Thyroid gland (tissue), 4 donors: ENCODE results near the gene GET4.

Source experiments
- POLR2A ChIP-seq, 2 donors: fragments of 450-650 bp; IDR thresholded peaks; one replicate each; pipeline ENCODE4 v1.6.1; 2017; ENCODE audit warnings: antibody characterized with exemption in 2 of 2, mild to moderate bottlenecking in 2 of 2, moderate library complexity in 1 of 2
- TF ChIP-seq, protein P1 (sequence below), 6 experiments: fragments of 200-600 bp in 3 of 6; fragments of 450-650 bp in 3 of 6; sonication (generic) in 3 of 6; IDR thresholded peaks; one replicate each; pipeline ENCODE4 v1.5.1; 2016 to 2019; ENCODE audit warnings: antibody characterized with exemption in 6 of 6, mild to moderate bottlenecking in 2 of 6, inconsistent platforms in 1 of 6, moderate library complexity in 1 of 6

DNA sequence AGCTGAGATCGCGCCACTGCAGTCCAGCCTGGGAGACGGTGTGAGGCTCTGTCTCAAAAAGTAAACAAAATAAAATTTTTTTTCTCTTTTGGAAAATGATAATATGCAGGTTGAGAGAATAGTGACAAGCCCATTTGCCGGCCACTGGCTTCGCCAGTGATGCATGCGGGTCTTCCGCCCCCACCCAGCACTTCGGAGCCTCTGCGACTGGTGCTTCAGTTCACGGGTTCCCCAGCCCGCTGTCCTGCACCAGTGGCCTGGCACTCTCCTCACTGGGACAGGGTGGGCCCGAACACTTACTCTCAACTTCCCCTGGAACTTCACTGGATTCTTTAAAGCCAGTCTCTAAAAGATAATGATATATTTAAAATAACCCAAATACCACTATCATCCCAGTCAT is 41.3 kb upstream of the GET4 start:
- TF ChIP-seq, protein P1, sequence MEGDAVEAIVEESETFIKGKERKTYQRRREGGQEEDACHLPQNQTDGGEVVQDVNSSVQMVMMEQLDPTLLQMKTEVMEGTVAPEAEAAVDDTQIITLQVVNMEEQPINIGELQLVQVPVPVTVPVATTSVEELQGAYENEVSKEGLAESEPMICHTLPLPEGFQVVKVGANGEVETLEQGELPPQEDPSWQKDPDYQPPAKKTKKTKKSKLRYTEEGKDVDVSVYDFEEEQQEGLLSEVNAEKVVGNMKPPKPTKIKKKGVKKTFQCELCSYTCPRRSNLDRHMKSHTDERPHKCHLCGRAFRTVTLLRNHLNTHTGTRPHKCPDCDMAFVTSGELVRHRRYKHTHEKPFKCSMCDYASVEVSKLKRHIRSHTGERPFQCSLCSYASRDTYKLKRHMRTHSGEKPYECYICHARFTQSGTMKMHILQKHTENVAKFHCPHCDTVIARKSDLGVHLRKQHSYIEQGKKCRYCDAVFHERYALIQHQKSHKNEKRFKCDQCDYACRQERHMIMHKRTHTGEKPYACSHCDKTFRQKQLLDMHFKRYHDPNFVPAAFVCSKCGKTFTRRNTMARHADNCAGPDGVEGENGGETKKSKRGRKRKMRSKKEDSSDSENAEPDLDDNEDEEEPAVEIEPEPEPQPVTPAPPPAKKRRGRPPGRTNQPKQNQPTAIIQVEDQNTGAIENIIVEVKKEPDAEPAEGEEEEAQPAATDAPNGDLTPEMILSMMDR (IDR thresholded peaks at IDR 0.05): no peak
- TF ChIP-seq POLR2A (IDR thresholded peaks at IDR 0.05): no peak
